Activated naive CD4-positive, alpha-beta T cell treated with anti-CD3 and anti-CD28 coated beads, Interleukin-2, amount 10 ng/mL, durations not matched to agents 7 days and 5 days (primary cell): Measurements from ENCODE around the gene TBC1D17.

ENCODE experiments used
- CTCF ChIA-PET: fragments of 350-600 bp; sonication (Branson Sonifier 250); formaldehyde crosslinking; loops from one replicate; lab custom pipeline; 2021; ENCODE audit warnings: antibody characterized with exemption; lab: Charles Lee
- DNase-seq: peaks from one replicate; pipeline ENCODE4 v3.0.0-alpha.2; 2020
- H3K27ac Mint-ChIP-seq: one replicate; pipeline ENCODE4 v1.8.0; 2021; ENCODE audit warnings: mild to moderate bottlenecking, moderate library complexity, mixed read lengths
- H3K27me3 Mint-ChIP-seq: one replicate; pipeline ENCODE4 v1.8.0; 2021; ENCODE audit warnings: mild to moderate bottlenecking, mixed read lengths
- H3K36me3 Mint-ChIP-seq: one replicate; pipeline ENCODE4 v1.8.0; 2021; ENCODE audit warnings: mixed read lengths
- H3K4me1 Mint-ChIP-seq: one replicate; pipeline ENCODE4 v1.8.0; 2021; ENCODE audit warnings: mixed read lengths
- H3K4me3 Mint-ChIP-seq: one replicate; pipeline ENCODE4 v1.8.0; 2021; ENCODE audit warnings: mild to moderate bottlenecking, moderate library complexity, mixed read lengths
- H3K9me3 Mint-ChIP-seq: one replicate; pipeline ENCODE4 v1.8.0; 2021; ENCODE audit warnings: mixed read lengths

Gene TBC1D17

GRCh38 chr19:49877020-49877878 lies at the start of gene TBC1D17, which contains the start of gene AKT1S1:
TSS of gene TBC1D17 (plus strand) at chr19:49877702. CDS start at chr19:49877724, 22 bp downstream.
TSS of gene AKT1S1 (minus strand) at chr19:49877355. CDS start at chr19:49873295, 4,060 bp downstream.
- Mint-ChIP-seq H3K4me3 (no peak within 1 kb of the TSS), H3K27ac (no peak within 1 kb of the TSS), H3K9me3 (no peaks in the 10 kb centered on the region), H3K4me1 (peaks cover 30% of the 10 kb centered on the region), H3K27me3 (no peaks in the 10 kb centered on the region), H3K36me3 (peaks cover 27% of the 10 kb centered on the region)
- CTCF ChIA-PET, result interaction anchor here (0.8 kb wide), 1 partner anchor 160 kb away, joined by 4 read pairs; no protein-coding TSS in a partner anchor
- DNase-seq, result peak; percentile 99

GRCh38 chr19:49829200-49829599 lies 48.3 kb upstream of the TBC1D17 start:
- Mint-ChIP-seq H3K36me3 (peaks cover 16% of the 10 kb centered on the region), H3K4me3 (no peak overlapping the region), H3K4me1 (peaks cover 16% of the 10 kb centered on the region), H3K9me3 (no peaks in the 10 kb centered on the region), H3K27ac (no peak overlapping the region), H3K27me3 (no peaks in the 10 kb centered on the region)
- DNase-seq, result no peak
- CTCF ChIA-PET, result no interaction called here

GRCh38 chr19:49829721-49830120 lies 47.8 kb upstream of the TBC1D17 start:
- H3K4me1 Mint-ChIP-seq, result peaks cover 16% of the 10 kb centered on the region
- H3K9me3 Mint-ChIP-seq, result no peaks in the 10 kb centered on the region
- H3K27me3 Mint-ChIP-seq, result no peaks in the 10 kb centered on the region
- CTCF ChIA-PET, result no interaction called here
- no peak for DNase-seq
- peaks cover 18% of the 10 kb centered on the region for H3K36me3 Mint-ChIP-seq
- no peak overlapping the region for H3K27ac Mint-ChIP-seq
- H3K4me3 Mint-ChIP-seq, result no peak overlapping the region

GRCh38 chr19:49830766-49831165 lies 46.7 kb upstream of the TBC1D17 start:
- no peak for DNase-seq
- H3K9me3 Mint-ChIP-seq, result no peaks in the 10 kb centered on the region
- H3K36me3 Mint-ChIP-seq, result peaks cover 23% of the 10 kb centered on the region
- no peaks in the 10 kb centered on the region for H3K27me3 Mint-ChIP-seq
- CTCF ChIA-PET, result interaction anchor here (0.6 kb wide), 1 partner anchor 262 kb away, joined by 3 read pairs; no protein-coding TSS in a partner anchor
- no peak overlapping the region for H3K4me3 Mint-ChIP-seq
- no peak overlapping the region for H3K27ac Mint-ChIP-seq
- peaks cover 16% of the 10 kb centered on the region for H3K4me1 Mint-ChIP-seq

- CTCF ChIA-PET, result no interaction called here
- Mint-ChIP-seq H3K9me3 (no peaks in the 10 kb centered on the region), H3K4me3 (no peak overlapping the region), H3K36me3 (peaks cover 23% of the 10 kb centered on the region), H3K27me3 (no peaks in the 10 kb centered on the region), H3K27ac (peak overlapping the region; percentile 62), H3K4me1 (peaks cover 16% of the 10 kb centered on the region)
- DNase-seq, result no peak
These were observed 45.9 kb upstream of the TBC1D17 start for GRCh38 chr19:49831592-49831991.

- Mint-ChIP-seq H3K4me3 (no peak overlapping the region), H3K27me3 (no peaks in the 10 kb centered on the region)
These were observed 44.9 kb upstream of the TBC1D17 start for GRCh38 chr19:49832556-49832955.

GRCh38 chr19:49833599-49833998 lies 43.9 kb upstream of the TBC1D17 start:
- Mint-ChIP-seq H3K4me3 (no peak overlapping the region), H3K4me1 (peaks cover 16% of the 10 kb centered on the region), H3K36me3 (peaks cover 34% of the 10 kb centered on the region), H3K27me3 (no peaks in the 10 kb centered on the region), H3K27ac (no peak overlapping the region), H3K9me3 (no peaks in the 10 kb centered on the region)
- DNase-seq, result no peak
- CTCF ChIA-PET, result no interaction called here

More at GRCh38 chr19:49832556-49832955, 44.9 kb upstream of the TBC1D17 start:
- Mint-ChIP-seq H3K9me3 (no peaks in the 10 kb centered on the region), H3K4me1 (peaks cover 16% of the 10 kb centered on the region), H3K27ac (peak overlapping the region; percentile 80), H3K36me3 (peaks cover 29% of the 10 kb centered on the region)
- no peak for DNase-seq
- CTCF ChIA-PET, result no interaction called here

GRCh38 chr19:49835562-49835961 lies 41.9 kb upstream of the TBC1D17 start:
- Mint-ChIP-seq H3K27ac (no peak overlapping the region), H3K36me3 (peaks cover 45% of the 10 kb centered on the region), H3K27me3 (no peaks in the 10 kb centered on the region), H3K9me3 (no peaks in the 10 kb centered on the region), H3K4me3 (no peak overlapping the region), H3K4me1 (peaks cover 16% of the 10 kb centered on the region)
- DNase-seq, result no peak
- CTCF ChIA-PET, result no interaction called here

- CTCF ChIA-PET, result no interaction called here
- Mint-ChIP-seq H3K27me3 (no peaks in the 10 kb centered on the region), H3K27ac (no peak overlapping the region), H3K9me3 (no peaks in the 10 kb centered on the region), H3K36me3 (peaks cover 47% of the 10 kb centered on the region), H3K4me3 (no peak overlapping the region), H3K4me1 (peaks cover 16% of the 10 kb centered on the region)
- DNase-seq, result no peak
These were observed 41.1 kb upstream of the TBC1D17 start for GRCh38 chr19:49836176-49837008.

GRCh38 chr19:49837009-49837310 lies 40.5 kb upstream of the TBC1D17 start:
- Mint-ChIP-seq H3K27me3 (no peaks in the 10 kb centered on the region), H3K9me3 (no peaks in the 10 kb centered on the region), H3K4me1 (peaks cover 11% of the 10 kb centered on the region), H3K36me3 (peaks cover 44% of the 10 kb centered on the region), H3K27ac (no peak overlapping the region), H3K4me3 (no peak overlapping the region)
- no peak for DNase-seq
- CTCF ChIA-PET, result no interaction called here

GRCh38 chr19:49837425-49837824 lies 40.1 kb upstream of the TBC1D17 start:
- no peak for DNase-seq
- H3K36me3 Mint-ChIP-seq, result peaks cover 41% of the 10 kb centered on the region
- H3K4me1 Mint-ChIP-seq, result peaks cover 6% of the 10 kb centered on the region
- no peaks in the 10 kb centered on the region for H3K27me3 Mint-ChIP-seq
- CTCF ChIA-PET, result no interaction called here
- H3K4me3 Mint-ChIP-seq, result no peak overlapping the region
- no peak overlapping the region for H3K27ac Mint-ChIP-seq
- H3K9me3 Mint-ChIP-seq, result no peaks in the 10 kb centered on the region

- Mint-ChIP-seq H3K4me1 (no peaks in the 10 kb centered on the region), H3K4me3 (no peak overlapping the region), H3K27ac (no peak overlapping the region), H3K27me3 (no peaks in the 10 kb centered on the region), H3K9me3 (no peaks in the 10 kb centered on the region), H3K36me3 (peaks cover 33% of the 10 kb centered on the region)
- CTCF ChIA-PET, result no interaction called here
- DNase-seq, result no peak
These were observed 38.5 kb upstream of the TBC1D17 start for GRCh38 chr19:49838885-49839588.

GRCh38 chr19:49839713-49840112 lies 37.8 kb upstream of the TBC1D17 start:
- CTCF ChIA-PET, result no interaction called here
- no peaks in the 10 kb centered on the region for H3K4me1 Mint-ChIP-seq
- H3K9me3 Mint-ChIP-seq, result no peaks in the 10 kb centered on the region
- no peak overlapping the region for H3K4me3 Mint-ChIP-seq
- no peak for DNase-seq
- no peak overlapping the region for H3K27ac Mint-ChIP-seq
- peaks cover 31% of the 10 kb centered on the region for H3K36me3 Mint-ChIP-seq
- no peaks in the 10 kb centered on the region for H3K27me3 Mint-ChIP-seq

GRCh38 chr19:49840321-49840720 lies 37.2 kb upstream of the TBC1D17 start:
- Mint-ChIP-seq H3K27ac (no peak overlapping the region), H3K4me3 (no peak overlapping the region), H3K36me3 (peaks cover 26% of the 10 kb centered on the region), H3K9me3 (no peaks in the 10 kb centered on the region), H3K4me1 (no peaks in the 10 kb centered on the region), H3K27me3 (no peaks in the 10 kb centered on the region)
- no peak for DNase-seq
- CTCF ChIA-PET, result no interaction called here
